K562 (cell line): ENCODE measurements around the gene MSL2.

Experiments
- BRF1 ChIP-seq: IDR thresholded peaks from 3 replicates; pipeline ENCODE4 v1.6.1; 2011; ENCODE audit warnings: borderline replicate concordance, mild to moderate bottlenecking; ENCODE audit not compliant: insufficient read length; ENCODE audit errors: extremely low read depth
- DPF2 ChIP-seq: fragments of 450-650 bp; IDR thresholded peaks from 2 replicates; pipeline ENCODE4 v1.6.1; 2016
- EP300 ChIP-seq: IDR thresholded peaks from 2 replicates; pipeline ENCODE4 v1.6.1; 2012; ENCODE audit warnings: low read length, improper control_type of control experiment
- HCFC1 ChIP-seq: IDR thresholded peaks from 2 replicates; pipeline ENCODE4 v1.6.1; 2012; ENCODE audit warnings: low read depth, low read length, improper control_type of control experiment
- JUNB ChIP-seq: fragments of 450-650 bp; formaldehyde crosslinking; conservative IDR thresholded peaks from 2 replicates; pipeline ENCODE4 v1.4.0; 2020; ENCODE audit warnings: mild to moderate bottlenecking
- TF ChIP-seq, protein P1 (sequence below), 3 experiments: IDR thresholded peaks in 2 of 3; conservative IDR thresholded peaks in 1 of 3; 2 replicates each; pipeline ENCODE4 v1.5.1; 2011 to 2012; ENCODE audit warnings: low read length in 3 of 3, mild to moderate bottlenecking in 3 of 3, control low read depth in 2 of 3, improper control_type of control experiment in 1 of 3, inconsistent platforms in 1 of 3, low read depth in 1 of 3, mixed read lengths in 1 of 3, moderate library complexity in 1 of 3; ENCODE audit not compliant: insufficient read depth in 2 of 3
- TF ChIP-seq, protein P2 (sequence below): sonication (generic); formaldehyde crosslinking; IDR thresholded peaks from 2 replicates; pipeline ENCODE4 v1.8.1; 2023; ENCODE audit warnings: mild to moderate bottlenecking, missing genetic modification reagents
- TF ChIP-seq, protein P3 (sequence below): fragments of 450-650 bp; IDR thresholded peaks from 2 replicates; pipeline ENCODE4 v1.6.1; 2018; ENCODE audit not compliant: partially characterized antibody
- TF ChIP-seq, protein P4 (sequence below): fragments of 250-450 bp; sonication (Bioruptor Pico); IDR thresholded peaks from 2 replicates; pipeline ENCODE4 v1.4.0; 2020; ENCODE audit warnings: mild to moderate bottlenecking, moderate library complexity

DNA sequence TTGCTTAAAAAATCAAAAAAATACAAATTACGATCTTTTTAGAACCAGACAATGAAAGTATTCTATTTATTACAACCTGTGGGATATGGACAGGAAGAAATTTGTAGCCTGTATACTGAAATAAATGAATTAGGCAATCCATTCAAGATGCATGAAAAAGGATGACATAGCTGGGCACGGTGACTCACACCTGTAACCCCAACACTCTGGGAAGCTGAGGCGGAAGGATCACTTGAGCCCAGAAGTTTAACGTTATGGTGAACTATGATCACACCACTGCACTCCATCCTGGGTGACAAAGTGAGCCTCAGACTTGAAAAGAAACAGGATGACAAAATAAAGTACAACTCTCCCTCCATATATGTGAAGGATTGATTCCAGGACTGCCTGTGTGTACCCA, 74.1 kb downstream of the MSL2 start:
- TF ChIP-seq JUNB (CRISPR knock-in tag) (no peak), BRF1 (no peak), DPF2 (no peak), EP300 (no peak), HCFC1 (no peak)
- TF ChIP-seq, protein P1, sequence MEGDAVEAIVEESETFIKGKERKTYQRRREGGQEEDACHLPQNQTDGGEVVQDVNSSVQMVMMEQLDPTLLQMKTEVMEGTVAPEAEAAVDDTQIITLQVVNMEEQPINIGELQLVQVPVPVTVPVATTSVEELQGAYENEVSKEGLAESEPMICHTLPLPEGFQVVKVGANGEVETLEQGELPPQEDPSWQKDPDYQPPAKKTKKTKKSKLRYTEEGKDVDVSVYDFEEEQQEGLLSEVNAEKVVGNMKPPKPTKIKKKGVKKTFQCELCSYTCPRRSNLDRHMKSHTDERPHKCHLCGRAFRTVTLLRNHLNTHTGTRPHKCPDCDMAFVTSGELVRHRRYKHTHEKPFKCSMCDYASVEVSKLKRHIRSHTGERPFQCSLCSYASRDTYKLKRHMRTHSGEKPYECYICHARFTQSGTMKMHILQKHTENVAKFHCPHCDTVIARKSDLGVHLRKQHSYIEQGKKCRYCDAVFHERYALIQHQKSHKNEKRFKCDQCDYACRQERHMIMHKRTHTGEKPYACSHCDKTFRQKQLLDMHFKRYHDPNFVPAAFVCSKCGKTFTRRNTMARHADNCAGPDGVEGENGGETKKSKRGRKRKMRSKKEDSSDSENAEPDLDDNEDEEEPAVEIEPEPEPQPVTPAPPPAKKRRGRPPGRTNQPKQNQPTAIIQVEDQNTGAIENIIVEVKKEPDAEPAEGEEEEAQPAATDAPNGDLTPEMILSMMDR (IDR thresholded peaks at IDR 0.05 in 2 of 3, conservative IDR thresholded peaks at IDR 0.05 in 1 of 3; ENCODE audit: insufficient read depth in 2 of 3, low read depth in 1 of 3, low read length in 3 of 3), result no peak
- TF ChIP-seq, protein P2, sequence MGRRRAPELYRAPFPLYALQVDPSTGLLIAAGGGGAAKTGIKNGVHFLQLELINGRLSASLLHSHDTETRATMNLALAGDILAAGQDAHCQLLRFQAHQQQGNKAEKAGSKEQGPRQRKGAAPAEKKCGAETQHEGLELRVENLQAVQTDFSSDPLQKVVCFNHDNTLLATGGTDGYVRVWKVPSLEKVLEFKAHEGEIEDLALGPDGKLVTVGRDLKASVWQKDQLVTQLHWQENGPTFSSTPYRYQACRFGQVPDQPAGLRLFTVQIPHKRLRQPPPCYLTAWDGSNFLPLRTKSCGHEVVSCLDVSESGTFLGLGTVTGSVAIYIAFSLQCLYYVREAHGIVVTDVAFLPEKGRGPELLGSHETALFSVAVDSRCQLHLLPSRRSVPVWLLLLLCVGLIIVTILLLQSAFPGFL (CRISPR knock-in tag), result no peak
- TF ChIP-seq, protein P3, sequence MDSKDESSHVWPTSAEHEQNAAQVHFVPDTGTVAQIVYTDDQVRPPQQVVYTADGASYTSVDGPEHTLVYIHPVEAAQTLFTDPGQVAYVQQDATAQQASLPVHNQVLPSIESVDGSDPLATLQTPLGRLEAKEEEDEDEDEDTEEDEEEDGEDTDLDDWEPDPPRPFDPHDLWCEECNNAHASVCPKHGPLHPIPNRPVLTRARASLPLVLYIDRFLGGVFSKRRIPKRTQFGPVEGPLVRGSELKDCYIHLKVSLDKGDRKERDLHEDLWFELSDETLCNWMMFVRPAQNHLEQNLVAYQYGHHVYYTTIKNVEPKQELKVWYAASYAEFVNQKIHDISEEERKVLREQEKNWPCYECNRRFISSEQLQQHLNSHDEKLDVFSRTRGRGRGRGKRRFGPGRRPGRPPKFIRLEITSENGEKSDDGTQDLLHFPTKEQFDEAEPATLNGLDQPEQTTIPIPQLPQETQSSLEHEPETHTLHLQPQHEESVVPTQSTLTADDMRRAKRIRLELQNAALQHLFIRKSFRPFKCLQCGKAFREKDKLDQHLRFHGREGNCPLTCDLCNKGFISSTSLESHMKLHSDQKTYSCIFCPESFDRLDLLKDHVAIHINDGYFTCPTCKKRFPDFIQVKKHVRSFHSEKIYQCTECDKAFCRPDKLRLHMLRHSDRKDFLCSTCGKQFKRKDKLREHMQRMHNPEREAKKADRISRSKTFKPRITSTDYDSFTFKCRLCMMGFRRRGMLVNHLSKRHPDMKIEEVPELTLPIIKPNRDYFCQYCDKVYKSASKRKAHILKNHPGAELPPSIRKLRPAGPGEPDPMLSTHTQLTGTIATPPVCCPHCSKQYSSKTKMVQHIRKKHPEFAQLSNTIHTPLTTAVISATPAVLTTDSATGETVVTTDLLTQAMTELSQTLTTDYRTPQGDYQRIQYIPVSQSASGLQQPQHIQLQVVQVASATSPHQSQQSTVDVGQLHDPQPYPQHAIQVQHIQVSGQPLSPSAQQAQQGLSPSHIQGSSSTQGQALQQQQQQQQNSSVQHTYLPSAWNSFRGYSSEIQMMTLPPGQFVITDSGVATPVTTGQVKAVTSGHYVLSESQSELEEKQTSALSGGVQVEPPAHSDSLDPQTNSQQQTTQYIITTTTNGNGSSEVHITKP, result no peak
- TF ChIP-seq, protein P4, sequence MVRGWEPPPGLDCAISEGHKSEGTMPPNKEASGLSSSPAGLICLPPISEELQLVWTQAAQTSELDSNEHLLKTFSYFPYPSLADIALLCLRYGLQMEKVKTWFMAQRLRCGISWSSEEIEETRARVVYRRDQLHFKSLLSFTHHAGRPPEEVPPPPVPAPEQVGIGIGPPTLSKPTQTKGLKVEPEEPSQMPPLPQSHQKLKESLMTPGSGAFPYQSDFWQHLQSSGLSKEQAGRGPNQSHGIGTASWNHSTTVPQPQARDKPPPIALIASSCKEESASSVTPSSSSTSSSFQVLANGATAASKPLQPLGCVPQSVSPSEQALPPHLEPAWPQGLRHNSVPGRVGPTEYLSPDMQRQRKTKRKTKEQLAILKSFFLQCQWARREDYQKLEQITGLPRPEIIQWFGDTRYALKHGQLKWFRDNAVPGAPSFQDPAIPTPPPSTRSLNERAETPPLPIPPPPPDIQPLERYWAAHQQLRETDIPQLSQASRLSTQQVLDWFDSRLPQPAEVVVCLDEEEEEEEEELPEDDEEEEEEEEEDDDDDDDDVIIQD (CRISPR knock-in tag), result no peak
